ENCODE results near the gene CCDC80. TPM values are rescaled to one million over a fixed set of nuclear protein-coding genes. Genes with fewer than 3 reads are reported as not detected.

CCDC80 gene
- polyA plus RNA-seq, 3 donors: 0.05 TPM; not detected in 2

DNA sequence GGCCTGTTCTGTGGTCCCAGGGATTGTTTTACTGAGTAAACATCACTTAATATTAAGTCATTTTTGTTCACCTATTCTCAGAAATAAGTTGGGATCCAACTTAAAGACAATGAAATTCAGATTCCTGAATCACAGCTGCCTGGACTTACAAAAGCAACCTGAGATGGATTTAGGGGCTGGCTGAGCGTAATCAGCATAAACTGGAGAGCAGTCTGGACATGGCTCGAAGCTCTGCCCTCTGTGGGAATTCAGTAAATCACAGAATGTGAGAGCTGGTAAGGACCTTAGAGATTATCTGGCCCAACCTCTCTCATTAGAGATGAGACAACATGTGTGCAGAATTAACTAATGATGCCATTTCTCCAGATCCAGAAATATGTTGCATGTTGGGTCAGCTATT lies 23.7 kb downstream of the CCDC80 start:
- no peak for DNase-seq
- Histone ChIP-seq H3K9ac (ENCODE audit: insufficient read depth, low read length, poor library complexity, severe bottlenecking) (no peak overlapping the region), H3K9me3 (replicated peaks in 1 of 2; ENCODE audit: control insufficient read depth in 1 of 2, insufficient read depth in 1 of 2, low read length in 2 of 2) (no peaks in the 10 kb centered on the region), H3K36me3 (replicated peaks in 1 of 2; ENCODE audit: control insufficient read depth in 1 of 2, insufficient read depth in 2 of 2, low read length in 2 of 2) (no peaks in the 10 kb centered on the region), H4K20me1 (ENCODE audit: insufficient read depth, low read length) (no peaks in the 10 kb centered on the region), H2AFZ (ENCODE audit: insufficient read depth, low read depth, low read length, poor library complexity, severe bottlenecking) (no peak overlapping the region), H3K4me1 (ENCODE audit: control insufficient read depth in 1 of 2, insufficient read depth in 2 of 2, low read length in 2 of 2) (peaks cover 0 to 7% of the 10 kb centered on the region in 2 donors), H3K79me2 (ENCODE audit: insufficient read depth, low read length) (no peaks in the 10 kb centered on the region), H3K27me3 (ENCODE audit: control insufficient read depth in 2 of 2, insufficient read depth in 2 of 2, low read length in 2 of 2) (no peaks in the 10 kb centered on the region), H3K4me3 (replicated peaks in 1 of 3; ENCODE audit: low read depth in 2 of 3, low read length in 3 of 3) (no peak overlapping the region), H3K4me2 (replicated peaks; ENCODE audit: extremely low read depth, low read length, poor library complexity, severe bottlenecking) (no peak overlapping the region), H3K27ac (ENCODE audit: low read depth in 1 of 2, low read length in 2 of 2) (no peak overlapping the region)
- TF ChIP-seq, protein P1, sequence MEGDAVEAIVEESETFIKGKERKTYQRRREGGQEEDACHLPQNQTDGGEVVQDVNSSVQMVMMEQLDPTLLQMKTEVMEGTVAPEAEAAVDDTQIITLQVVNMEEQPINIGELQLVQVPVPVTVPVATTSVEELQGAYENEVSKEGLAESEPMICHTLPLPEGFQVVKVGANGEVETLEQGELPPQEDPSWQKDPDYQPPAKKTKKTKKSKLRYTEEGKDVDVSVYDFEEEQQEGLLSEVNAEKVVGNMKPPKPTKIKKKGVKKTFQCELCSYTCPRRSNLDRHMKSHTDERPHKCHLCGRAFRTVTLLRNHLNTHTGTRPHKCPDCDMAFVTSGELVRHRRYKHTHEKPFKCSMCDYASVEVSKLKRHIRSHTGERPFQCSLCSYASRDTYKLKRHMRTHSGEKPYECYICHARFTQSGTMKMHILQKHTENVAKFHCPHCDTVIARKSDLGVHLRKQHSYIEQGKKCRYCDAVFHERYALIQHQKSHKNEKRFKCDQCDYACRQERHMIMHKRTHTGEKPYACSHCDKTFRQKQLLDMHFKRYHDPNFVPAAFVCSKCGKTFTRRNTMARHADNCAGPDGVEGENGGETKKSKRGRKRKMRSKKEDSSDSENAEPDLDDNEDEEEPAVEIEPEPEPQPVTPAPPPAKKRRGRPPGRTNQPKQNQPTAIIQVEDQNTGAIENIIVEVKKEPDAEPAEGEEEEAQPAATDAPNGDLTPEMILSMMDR (IDR thresholded peaks at IDR 0.05): no peak
- intact Hi-C loops (cut with micrococcal nuclease): no loop called here
- Mint-ChIP-seq H3K27me3 (ENCODE audit: low read depth in 3 of 3) (no peaks in the 10 kb centered on the region), H3K4me3 (no peak overlapping the region), H3K27ac (no peak overlapping the region), H3K4me1 (peaks cover 3% of the 10 kb centered on the region), H3K36me3 (no peaks in the 10 kb centered on the region), H3K9me3 (peaks cover 0 to 4% (median 0%) of the 10 kb centered on the region in 7 donors)
- 100% methylated on average over 1 of the region's 2 CpGs for WGBS (ENCODE audit: insufficient coverage)

DNA sequence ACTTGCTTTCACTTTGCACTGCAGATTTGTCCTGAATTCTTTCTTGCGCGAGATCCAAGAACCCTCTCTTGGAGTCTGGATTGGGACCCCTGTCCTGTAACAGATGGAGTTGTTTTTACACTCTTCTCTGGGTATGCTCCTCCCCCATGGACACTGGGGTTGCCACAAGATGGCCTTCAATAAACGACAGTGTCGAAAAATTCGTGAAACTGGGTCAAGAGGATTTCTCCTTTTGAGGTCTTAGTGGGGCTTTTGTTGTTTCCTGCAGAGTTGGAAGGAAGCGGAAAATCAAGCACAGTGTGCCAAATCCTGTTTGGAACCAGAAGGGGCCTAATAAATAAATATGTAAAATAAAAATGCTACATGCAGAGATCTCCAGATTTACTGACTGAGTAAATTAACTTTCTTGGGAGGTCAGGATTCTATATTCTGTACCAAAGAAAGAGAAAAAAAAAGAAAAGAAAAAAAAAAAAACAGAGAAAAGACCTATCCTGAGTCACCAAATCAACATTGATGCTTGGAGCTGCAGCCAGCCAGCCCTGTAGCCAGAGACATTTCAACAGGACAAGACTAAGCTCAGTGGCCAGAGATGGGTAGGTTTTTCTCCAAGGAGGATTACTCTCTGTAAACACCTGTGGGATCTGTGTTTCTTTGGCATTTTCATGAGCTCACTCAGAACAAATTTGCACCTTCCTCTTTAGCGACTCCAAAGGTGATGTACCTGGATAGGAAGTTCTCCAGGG lies 24.8 kb downstream of the CCDC80 start:
- intact Hi-C loops (cut with micrococcal nuclease): no loop called here
- Mint-ChIP-seq H3K9me3 (peaks cover 0 to 1% (median 0%) of the 10 kb centered on the region in 7 donors), H3K27me3 (ENCODE audit: low read depth in 3 of 3) (no peaks in the 10 kb centered on the region), H3K27ac (no peak overlapping the region), H3K4me3 (no peak overlapping the region), H3K36me3 (no peaks in the 10 kb centered on the region), H3K4me1 (peaks cover 9% of the 10 kb centered on the region)
- Histone ChIP-seq H3K36me3 (replicated peaks in 1 of 2; ENCODE audit: control insufficient read depth in 1 of 2, insufficient read depth in 2 of 2, low read length in 2 of 2) (no peaks in the 10 kb centered on the region), H4K20me1 (ENCODE audit: insufficient read depth, low read length) (no peaks in the 10 kb centered on the region), H3K4me1 (ENCODE audit: control insufficient read depth in 1 of 2, insufficient read depth in 2 of 2, low read length in 2 of 2) (peaks cover 0 to 15% of the 10 kb centered on the region in 2 donors), H2AFZ (ENCODE audit: insufficient read depth, low read depth, low read length, poor library complexity, severe bottlenecking) (no peak overlapping the region), H3K27ac (ENCODE audit: low read depth in 1 of 2, low read length in 2 of 2) (no peak overlapping the region), H3K27me3 (ENCODE audit: control insufficient read depth in 2 of 2, insufficient read depth in 2 of 2, low read length in 2 of 2) (no peaks in the 10 kb centered on the region), H3K79me2 (ENCODE audit: insufficient read depth, low read length) (no peaks in the 10 kb centered on the region), H3K9ac (ENCODE audit: insufficient read depth, low read length, poor library complexity, severe bottlenecking) (no peak overlapping the region), H3K9me3 (replicated peaks in 1 of 2; ENCODE audit: control insufficient read depth in 1 of 2, insufficient read depth in 1 of 2, low read length in 2 of 2) (no peaks in the 10 kb centered on the region), H3K4me2 (replicated peaks; ENCODE audit: extremely low read depth, low read length, poor library complexity, severe bottlenecking) (no peak overlapping the region), H3K4me3 (replicated peaks in 1 of 3; ENCODE audit: low read depth in 2 of 3, low read length in 3 of 3) (no peak overlapping the region)
- no peak for DNase-seq
- WGBS (ENCODE audit: insufficient coverage): 80% methylated on average over 1 of the region's 7 CpGs
- TF ChIP-seq, protein P1 (IDR thresholded peaks at IDR 0.05): no peak
